Measurements from ENCODE around the gene RSBN1L.

GRCh38 chr7:77752016-77752415 lies 55.8 kb downstream of the RSBN1L start:
- TF ChIP-seq, protein P1, sequence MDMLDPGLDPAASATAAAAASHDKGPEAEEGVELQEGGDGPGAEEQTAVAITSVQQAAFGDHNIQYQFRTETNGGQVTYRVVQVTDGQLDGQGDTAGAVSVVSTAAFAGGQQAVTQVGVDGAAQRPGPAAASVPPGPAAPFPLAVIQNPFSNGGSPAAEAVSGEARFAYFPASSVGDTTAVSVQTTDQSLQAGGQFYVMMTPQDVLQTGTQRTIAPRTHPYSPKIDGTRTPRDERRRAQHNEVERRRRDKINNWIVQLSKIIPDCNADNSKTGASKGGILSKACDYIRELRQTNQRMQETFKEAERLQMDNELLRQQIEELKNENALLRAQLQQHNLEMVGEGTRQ (IDR thresholded peaks at IDR 0.05) = no peak
- no peak for TF ChIP-seq HOXA7 (CRISPR knock-in tag; IDR thresholded peaks at IDR 0.05)
- TF ChIP-seq, protein P2, sequence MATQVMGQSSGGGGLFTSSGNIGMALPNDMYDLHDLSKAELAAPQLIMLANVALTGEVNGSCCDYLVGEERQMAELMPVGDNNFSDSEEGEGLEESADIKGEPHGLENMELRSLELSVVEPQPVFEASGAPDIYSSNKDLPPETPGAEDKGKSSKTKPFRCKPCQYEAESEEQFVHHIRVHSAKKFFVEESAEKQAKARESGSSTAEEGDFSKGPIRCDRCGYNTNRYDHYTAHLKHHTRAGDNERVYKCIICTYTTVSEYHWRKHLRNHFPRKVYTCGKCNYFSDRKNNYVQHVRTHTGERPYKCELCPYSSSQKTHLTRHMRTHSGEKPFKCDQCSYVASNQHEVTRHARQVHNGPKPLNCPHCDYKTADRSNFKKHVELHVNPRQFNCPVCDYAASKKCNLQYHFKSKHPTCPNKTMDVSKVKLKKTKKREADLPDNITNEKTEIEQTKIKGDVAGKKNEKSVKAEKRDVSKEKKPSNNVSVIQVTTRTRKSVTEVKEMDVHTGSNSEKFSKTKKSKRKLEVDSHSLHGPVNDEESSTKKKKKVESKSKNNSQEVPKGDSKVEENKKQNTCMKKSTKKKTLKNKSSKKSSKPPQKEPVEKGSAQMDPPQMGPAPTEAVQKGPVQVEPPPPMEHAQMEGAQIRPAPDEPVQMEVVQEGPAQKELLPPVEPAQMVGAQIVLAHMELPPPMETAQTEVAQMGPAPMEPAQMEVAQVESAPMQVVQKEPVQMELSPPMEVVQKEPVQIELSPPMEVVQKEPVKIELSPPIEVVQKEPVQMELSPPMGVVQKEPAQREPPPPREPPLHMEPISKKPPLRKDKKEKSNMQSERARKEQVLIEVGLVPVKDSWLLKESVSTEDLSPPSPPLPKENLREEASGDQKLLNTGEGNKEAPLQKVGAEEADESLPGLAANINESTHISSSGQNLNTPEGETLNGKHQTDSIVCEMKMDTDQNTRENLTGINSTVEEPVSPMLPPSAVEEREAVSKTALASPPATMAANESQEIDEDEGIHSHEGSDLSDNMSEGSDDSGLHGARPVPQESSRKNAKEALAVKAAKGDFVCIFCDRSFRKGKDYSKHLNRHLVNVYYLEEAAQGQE (IDR thresholded peaks at IDR 0.05) = no peak
- TF ChIP-seq RAD21 (conservative IDR thresholded peaks at IDR 0.05 in 1 of 2, IDR thresholded peaks at IDR 0.05 in 1 of 2) = no peak
- no peak for TF ChIP-seq MYC (IDR thresholded peaks at IDR 0.05; ENCODE audit: borderline replicate concordance, low read length)
- TF ChIP-seq CHD2 (IDR thresholded peaks at IDR 0.05; ENCODE audit: low read length, partially characterized antibody) = no peak
- no peak for TF ChIP-seq RFX5 (IDR thresholded peaks at IDR 0.05)
- TF ChIP-seq, protein P3, sequence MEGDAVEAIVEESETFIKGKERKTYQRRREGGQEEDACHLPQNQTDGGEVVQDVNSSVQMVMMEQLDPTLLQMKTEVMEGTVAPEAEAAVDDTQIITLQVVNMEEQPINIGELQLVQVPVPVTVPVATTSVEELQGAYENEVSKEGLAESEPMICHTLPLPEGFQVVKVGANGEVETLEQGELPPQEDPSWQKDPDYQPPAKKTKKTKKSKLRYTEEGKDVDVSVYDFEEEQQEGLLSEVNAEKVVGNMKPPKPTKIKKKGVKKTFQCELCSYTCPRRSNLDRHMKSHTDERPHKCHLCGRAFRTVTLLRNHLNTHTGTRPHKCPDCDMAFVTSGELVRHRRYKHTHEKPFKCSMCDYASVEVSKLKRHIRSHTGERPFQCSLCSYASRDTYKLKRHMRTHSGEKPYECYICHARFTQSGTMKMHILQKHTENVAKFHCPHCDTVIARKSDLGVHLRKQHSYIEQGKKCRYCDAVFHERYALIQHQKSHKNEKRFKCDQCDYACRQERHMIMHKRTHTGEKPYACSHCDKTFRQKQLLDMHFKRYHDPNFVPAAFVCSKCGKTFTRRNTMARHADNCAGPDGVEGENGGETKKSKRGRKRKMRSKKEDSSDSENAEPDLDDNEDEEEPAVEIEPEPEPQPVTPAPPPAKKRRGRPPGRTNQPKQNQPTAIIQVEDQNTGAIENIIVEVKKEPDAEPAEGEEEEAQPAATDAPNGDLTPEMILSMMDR (IDR thresholded peaks at IDR 0.05) = no peak
- no peak for TF ChIP-seq BCL3 (IDR thresholded peaks at IDR 0.05)
